ENCODE measurements around the gene FGF19.

Gene FGF19

DNA sequence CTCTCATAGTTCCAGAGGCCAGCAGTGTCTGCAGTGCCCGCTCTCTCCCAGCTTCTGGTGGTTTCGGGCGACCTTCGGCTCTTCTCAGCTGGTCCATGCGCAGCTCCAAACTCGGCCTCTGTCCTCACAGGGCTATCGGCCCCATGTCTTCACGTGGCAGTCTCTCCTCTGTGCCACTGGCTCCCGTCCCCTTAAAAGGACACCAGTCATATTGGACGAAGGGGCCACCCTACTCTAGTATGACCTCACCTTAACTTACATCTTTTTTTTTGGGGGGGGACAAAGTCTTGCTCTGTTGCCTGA is 42.5 kb downstream of the FGF19 start:
- TF ChIP-seq, protein P1, sequence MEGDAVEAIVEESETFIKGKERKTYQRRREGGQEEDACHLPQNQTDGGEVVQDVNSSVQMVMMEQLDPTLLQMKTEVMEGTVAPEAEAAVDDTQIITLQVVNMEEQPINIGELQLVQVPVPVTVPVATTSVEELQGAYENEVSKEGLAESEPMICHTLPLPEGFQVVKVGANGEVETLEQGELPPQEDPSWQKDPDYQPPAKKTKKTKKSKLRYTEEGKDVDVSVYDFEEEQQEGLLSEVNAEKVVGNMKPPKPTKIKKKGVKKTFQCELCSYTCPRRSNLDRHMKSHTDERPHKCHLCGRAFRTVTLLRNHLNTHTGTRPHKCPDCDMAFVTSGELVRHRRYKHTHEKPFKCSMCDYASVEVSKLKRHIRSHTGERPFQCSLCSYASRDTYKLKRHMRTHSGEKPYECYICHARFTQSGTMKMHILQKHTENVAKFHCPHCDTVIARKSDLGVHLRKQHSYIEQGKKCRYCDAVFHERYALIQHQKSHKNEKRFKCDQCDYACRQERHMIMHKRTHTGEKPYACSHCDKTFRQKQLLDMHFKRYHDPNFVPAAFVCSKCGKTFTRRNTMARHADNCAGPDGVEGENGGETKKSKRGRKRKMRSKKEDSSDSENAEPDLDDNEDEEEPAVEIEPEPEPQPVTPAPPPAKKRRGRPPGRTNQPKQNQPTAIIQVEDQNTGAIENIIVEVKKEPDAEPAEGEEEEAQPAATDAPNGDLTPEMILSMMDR (IDR thresholded peaks at IDR 0.05; ENCODE audit: low read depth, low read length), result no peak
- DNase-seq, result no peak
- no peak overlapping the region for H3K27ac ChIP-seq
- no peaks in the 10 kb centered on the region for H3K9me3 ChIP-seq (ENCODE audit: severe bottlenecking)
- no peaks in the 10 kb centered on the region; the same call in 1 of the 2 replicates for H3K36me3 ChIP-seq
- H3K4me3 ChIP-seq (ENCODE audit: low read depth, low read length), result no peak overlapping the region
- H3K27me3 ChIP-seq (ENCODE audit: insufficient read depth, low read depth, severe bottlenecking), result no peaks in the 10 kb centered on the region

- H3K27me3 ChIP-seq (ENCODE audit: insufficient read depth, low read depth, severe bottlenecking), result no peaks in the 10 kb centered on the region
- TF ChIP-seq, protein P1 (IDR thresholded peaks at IDR 0.05; ENCODE audit: low read depth, low read length), result no peak
- H3K27ac ChIP-seq, result no peak overlapping the region
- no peak overlapping the region for H3K4me3 ChIP-seq (ENCODE audit: low read depth, low read length)
- DNase-seq, result no peak
- no peaks in the 10 kb centered on the region; the same call in 1 of the 2 replicates for H3K36me3 ChIP-seq
- H3K9me3 ChIP-seq (ENCODE audit: severe bottlenecking), result no peaks in the 10 kb centered on the region
Observed at GRCh38 chr11:69660001-69660500, 43.8 kb downstream of the FGF19 start.

DNA sequence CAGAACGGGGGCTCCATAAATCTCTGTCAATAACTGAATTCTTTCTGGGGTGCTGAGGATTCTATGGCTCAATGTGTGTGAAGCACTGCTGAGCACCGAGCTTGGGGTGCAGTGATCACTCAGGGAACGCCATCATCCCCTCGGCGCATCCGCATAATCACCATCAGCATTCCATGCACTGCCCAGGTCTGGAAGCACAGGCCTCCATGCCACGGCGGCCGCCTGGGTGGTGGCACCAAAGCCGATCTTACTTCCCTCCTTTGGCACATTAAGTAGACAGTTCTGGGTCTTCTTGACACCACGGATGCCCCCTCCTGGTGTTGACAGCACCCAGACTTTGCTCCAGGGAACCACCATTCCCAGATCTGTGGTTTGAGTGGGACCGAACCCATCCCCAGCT is 44.2 kb downstream of the FGF19 start:
- H3K27me3 ChIP-seq (ENCODE audit: insufficient read depth, low read depth, severe bottlenecking), result no peaks in the 10 kb centered on the region
- H3K9me3 ChIP-seq (ENCODE audit: severe bottlenecking), result no peaks in the 10 kb centered on the region
- TF ChIP-seq, protein P1 (IDR thresholded peaks at IDR 0.05; ENCODE audit: low read depth, low read length), result no peak
- no peaks in the 10 kb centered on the region for H3K36me3 ChIP-seq
- no peak overlapping the region for H3K27ac ChIP-seq
- no peak overlapping the region for H3K4me3 ChIP-seq (ENCODE audit: low read depth, low read length)
- no peak for DNase-seq

GRCh38 chr11:69658626-69659450 is 45.0 kb downstream of the FGF19 start:
- TF ChIP-seq, protein P1 (IDR thresholded peaks at IDR 0.05; ENCODE audit: low read depth, low read length), result no peak
- Histone ChIP-seq H3K9me3 (ENCODE audit: severe bottlenecking) (no peaks in the 10 kb centered on the region), H3K27me3 (ENCODE audit: insufficient read depth, low read depth, severe bottlenecking) (no peaks in the 10 kb centered on the region), H3K36me3 (no peaks in the 10 kb centered on the region), H3K4me3 (ENCODE audit: low read depth, low read length) (no peak overlapping the region), H3K27ac (peak overlapping the region; percentile 40)
- no peak for DNase-seq

DNA sequence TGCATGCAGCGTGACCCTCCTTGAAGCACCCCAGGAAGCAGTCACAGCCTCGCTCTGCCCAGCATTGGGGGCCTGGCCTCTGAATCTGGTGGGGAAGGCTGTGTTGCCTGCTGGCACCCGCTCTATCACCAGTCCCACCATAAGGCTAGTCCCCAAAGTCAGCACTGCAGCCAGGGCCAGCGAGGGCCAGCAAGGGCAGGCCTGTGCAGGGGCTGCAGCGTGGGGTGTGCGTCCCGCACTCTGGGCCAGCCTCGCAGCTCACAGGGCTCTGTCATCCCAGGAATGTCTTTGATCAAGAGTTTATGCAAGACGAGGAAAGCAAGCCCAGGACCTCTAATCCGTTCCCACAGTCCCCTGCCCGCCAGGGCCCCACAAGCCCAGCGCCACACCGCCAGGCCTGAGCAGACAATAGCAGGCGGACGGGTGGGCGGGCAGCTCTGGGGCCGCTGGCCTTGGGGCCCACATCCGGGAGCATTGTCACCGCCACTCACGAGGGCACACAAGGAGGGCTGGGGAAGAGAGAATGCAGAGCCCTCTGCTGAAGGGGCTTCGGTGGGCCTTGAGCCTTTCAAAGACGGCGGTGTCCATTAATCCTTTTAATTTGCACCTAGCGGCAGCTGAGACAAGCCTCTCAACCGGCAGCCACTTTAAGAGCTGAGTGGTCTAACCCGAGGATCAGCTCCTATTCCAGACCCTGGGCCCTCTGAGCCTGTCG is 45.8 kb downstream of the FGF19 start:
- Histone ChIP-seq H3K27me3 (ENCODE audit: insufficient read depth, low read depth, severe bottlenecking) (no peaks in the 10 kb centered on the region), H3K9me3 (ENCODE audit: severe bottlenecking) (no peaks in the 10 kb centered on the region), H3K27ac (peak overlapping the region; percentile 40), H3K4me3 (ENCODE audit: low read depth, low read length) (no peak overlapping the region), H3K36me3 (no peaks in the 10 kb centered on the region)
- TF ChIP-seq, protein P1 (IDR thresholded peaks at IDR 0.05; ENCODE audit: low read depth, low read length), result no peak
- DNase-seq, result peak; percentile 22

Measured in WERI-Rb-1 (cell line).